ENCODE results near the gene RAB6B. TPM values are rescaled to one million over a fixed set of nuclear protein-coding genes. Genes with fewer than 3 reads are reported as not detected.
A peak's percentile ranks its signal among the peaks of the same experiment; 100 is the strongest.

RAB6B gene
- total RNA-seq, 1 experiment from 2014 or later = 0.69 TPM

- DNase-seq (ENCODE audit: low read depth) = no peak
Measured at GRCh38 chr3:133881939-133882825, 13.5 kb downstream of the RAB6B start.

GRCh38 chr3:133881492-133881891 is 14.2 kb downstream of the RAB6B start:
- DNase-seq (ENCODE audit: low read depth) = no peak

- DNase-seq (ENCODE audit: low read depth) = no peak
Measured at GRCh38 chr3:133880886-133881455, 14.7 kb downstream of the RAB6B start.

DNA sequence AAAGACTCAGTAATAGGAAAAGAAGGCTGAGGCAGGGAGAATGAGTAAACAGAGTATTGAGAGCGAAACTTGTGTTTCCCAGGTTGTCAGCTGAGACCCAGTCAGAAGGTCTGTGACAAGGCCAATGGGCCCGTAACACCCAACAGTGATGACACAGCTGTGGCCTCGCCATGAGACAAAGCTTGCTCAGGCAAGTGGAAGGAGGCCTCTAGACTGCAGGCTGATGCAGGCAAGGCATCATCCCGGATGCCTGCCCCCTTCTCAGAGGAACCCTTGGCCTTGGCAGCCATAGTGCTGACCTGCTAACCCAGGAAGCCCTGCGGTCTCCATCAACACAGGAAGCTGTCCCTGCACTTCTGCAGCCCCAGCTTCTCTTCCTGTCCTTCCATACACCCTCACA is 15.4 kb downstream of the RAB6B start:
- no peak for DNase-seq (ENCODE audit: low read depth)

- DNase-seq (ENCODE audit: low read depth) = no peak
Measured at GRCh38 chr3:133878518-133878917, 17.2 kb downstream of the RAB6B start.

GRCh38 chr3:133877221-133877620 is 18.5 kb downstream of the RAB6B start:
- no peak for DNase-seq (ENCODE audit: low read depth)

GRCh38 chr3:133874761-133875438 is 20.8 kb downstream of the RAB6B start:
- no peak for DNase-seq (ENCODE audit: low read depth)

DNA sequence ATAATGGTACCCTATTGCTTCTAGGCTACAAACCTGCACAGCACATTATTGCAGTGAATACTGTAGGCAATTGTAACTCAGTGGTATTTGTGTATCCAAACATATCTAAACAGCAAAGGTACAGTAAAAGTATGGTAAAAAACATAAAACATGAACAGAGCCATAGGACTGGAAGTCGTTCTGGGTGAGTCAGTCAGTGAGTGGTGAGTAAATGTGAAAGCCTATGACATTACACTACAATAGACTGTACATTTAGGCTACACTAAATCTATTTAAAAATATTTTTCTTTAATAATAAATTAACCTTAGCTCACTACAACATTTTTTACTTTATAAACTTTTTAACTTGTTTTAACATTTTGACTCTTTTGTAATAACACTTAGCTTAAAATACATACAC is 21.3 kb downstream of the RAB6B start:
- no peak for DNase-seq (ENCODE audit: low read depth)

DNA sequence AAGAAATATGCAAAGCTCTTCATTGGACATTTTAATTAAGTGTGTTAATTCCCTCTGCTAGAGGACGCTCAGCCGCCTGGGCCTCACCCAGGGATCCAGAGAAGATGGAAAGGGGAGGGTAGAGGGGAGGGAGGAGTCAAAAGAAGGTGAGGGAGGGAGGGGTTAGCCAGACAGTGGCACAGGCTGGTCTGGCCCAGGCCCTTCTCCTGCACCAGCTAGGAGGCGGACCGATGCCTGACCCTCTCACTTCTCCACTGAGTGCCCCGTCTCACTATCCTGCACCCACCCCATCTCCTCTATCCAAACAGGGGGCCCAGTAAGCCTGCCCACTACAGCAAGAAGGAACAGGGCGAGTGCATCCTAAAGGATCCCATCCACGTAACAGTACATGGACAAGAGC is 22.9 kb downstream of the RAB6B start:
- no peak for DNase-seq (ENCODE audit: low read depth)

GRCh38 chr3:133872161-133872560 is 23.5 kb downstream of the RAB6B start:
- DNase-seq (ENCODE audit: low read depth) = no peak

- DNase-seq (ENCODE audit: low read depth) = no peak
Measured at GRCh38 chr3:133871368-133872090, 24.2 kb downstream of the RAB6B start.

DNA sequence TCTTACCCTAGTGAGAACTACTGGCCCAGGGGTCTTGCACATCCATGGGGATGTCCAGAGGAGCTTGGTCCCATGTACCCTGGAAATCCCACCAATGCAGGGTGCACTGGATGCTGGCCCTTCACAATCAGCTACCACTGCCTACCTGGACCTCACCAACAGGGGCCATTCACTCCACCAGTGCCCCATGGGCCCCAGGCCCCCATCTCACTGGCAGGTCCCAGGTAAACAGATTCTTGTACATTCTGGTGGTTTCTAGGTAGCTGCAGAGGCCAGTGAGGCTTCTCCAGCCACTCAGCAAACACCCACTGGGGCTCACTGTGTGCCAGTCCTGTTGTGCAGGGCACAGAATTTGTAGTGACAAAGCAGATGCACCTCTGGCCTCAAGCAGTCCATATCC is 24.9 kb downstream of the RAB6B start:
- no peak for DNase-seq (ENCODE audit: low read depth)

GRCh38 chr3:133869586-133869985 is 26.1 kb downstream of the RAB6B start:
- DNase-seq (ENCODE audit: low read depth) = no peak

DNA sequence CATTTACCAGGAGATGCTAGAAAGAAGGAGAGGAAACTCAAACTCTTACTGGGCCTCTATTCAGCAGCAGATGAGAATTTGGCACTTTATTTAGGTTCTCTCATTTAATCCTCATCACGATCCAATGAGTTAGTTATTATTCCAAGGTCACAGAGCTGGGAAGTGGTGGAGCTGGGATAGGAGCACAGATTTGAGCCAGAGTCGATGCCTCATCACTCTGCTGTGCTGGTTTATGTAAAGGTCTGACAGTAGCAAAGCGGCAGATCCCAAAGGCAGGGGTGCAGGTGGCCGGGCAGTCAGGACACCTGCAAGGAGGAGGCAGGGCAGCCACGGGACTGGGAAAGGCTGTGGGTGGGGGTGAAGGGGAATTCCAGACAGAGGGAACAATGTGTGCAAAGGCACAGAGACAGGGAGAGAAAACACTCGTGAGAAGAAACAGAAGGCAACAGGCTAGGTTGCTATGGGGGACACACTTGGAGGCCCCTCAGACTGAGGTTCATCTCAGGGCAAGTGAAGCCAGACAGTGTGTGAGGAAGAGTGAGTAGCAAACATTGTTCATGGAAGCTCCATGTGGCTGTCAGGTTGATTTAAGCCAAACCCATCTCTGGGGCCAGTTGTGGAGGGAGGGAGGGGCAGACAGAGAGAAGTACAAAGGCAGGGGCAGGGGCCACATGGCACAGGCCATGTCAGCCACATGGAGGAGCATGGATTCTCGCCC is 26.8 kb downstream of the RAB6B start:
- no peak for DNase-seq (ENCODE audit: low read depth)

DNA sequence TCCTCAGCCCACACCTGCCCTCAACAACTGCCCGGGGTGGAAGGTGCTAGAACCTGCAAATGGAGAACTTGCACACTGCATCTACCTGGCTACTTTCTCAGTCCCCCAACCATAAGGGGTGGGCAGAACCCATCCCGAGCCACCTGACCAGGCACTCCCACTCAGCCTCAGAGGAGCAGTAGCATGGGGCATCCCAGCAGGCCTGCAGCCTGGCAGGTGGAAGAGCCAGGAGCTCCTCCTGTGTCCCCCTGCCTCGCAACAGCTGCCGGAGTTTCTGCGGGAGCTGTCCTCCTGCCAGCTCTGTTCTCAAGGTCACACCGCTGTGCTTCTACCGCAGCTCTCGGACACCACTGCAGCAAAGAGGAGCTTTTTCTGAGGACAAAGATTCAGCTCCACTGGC is 27.5 kb downstream of the RAB6B start:
- DNase-seq (ENCODE audit: low read depth) = no peak

DNA sequence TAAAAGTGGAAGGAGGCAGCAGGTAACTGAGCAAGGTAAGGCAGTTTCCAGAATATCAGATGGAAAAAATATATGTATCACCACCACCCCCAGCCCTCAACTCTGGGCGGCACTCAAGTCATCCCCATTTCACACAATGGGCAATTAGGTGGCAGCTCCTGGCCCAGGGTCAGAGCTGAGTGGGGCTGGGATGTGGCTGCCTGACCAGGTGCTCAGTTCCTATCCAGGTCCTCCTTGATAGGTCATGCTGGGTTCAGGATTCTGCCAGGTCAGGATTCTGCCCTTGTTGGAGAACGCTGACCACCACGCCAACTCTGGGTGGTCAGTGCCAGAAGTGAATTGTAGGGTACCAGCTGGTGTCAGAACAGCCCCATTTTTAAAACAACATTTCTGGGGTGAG is 29.5 kb downstream of the RAB6B start:
- no peak for DNase-seq (ENCODE audit: low read depth)

GRCh38 chr3:133865136-133865855 is 30.4 kb downstream of the RAB6B start:
- peak; percentile 21 for DNase-seq (ENCODE audit: low read depth)

DNA sequence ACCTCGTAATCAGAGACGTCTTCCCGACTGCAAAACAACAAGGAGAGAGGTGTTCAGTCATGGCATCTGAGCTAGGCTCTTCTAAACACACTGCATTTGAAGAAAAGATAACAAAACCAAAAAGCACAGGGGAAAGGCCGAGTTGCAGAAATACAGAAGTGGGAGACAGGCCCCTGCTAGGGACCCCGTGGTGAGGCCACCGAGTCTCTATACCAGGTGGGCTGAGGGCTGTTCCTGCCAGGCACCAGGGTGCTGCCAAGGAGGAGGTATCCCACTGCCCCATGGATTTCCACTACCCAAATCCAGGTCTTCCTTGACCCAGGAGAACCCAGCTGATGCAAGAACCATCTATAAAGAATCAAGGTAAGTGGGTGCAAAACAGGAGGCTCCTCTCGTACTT is 31.1 kb downstream of the RAB6B start:
- no peak for DNase-seq (ENCODE audit: low read depth)

GRCh38 chr3:133863911-133864310 is 31.8 kb downstream of the RAB6B start:
- no peak for DNase-seq (ENCODE audit: low read depth)

GRCh38 chr3:133862161-133862560 is 33.5 kb downstream of the RAB6B start:
- DNase-seq (ENCODE audit: low read depth) = no peak

DNA sequence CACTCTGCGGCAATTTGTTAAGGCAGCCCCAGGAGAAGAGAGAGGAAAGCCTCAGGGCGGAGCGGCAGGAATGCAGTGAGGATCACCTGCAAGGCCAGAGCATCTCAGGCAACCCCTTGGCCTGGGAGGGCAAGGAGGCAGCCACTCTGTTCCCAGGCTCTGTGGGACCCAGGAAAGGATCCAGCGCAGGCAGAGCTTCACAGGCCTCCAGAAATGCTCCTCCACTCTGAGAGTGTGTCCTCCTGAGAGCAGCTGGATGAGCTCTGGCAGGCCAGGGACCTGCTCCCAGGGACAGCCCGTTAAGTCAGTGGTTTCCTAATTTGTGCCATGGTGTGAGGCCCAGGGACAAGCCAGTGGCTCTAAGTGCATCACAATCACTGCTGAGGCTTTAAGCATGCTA is 35.2 kb downstream of the RAB6B start:
- DNase-seq (ENCODE audit: low read depth) = no peak
